Sigmoid colon (tissue), 7 donors: ENCODE results near the gene CATSPERE. TPM values are rescaled to one million over a fixed set of nuclear protein-coding genes. Genes with fewer than 3 reads are reported as not detected.
"Not testable (repeated sequence)": the region's sequence is repeated elsewhere in the genome, so short reads cannot be mapped to it uniquely, and the experiment has no call there.

ENCODE experiments used
- DNase-seq: peaks from one replicate; pipeline ENCODE4 v3.0.0-alpha.2; 2019
- H3K27ac ChIP-seq, 4 donors: fragments of 200-600 bp; sonication (generic); one replicate each; pipeline ENCODE4 v1.5.1; 2016 to 2019; ENCODE audit warnings: mild to moderate bottlenecking in 1 of 4
- H3K27me3 ChIP-seq, 3 donors: fragments of 200-600 bp; sonication (generic); one replicate each; pipeline ENCODE4 v1.5.1; 2019; ENCODE audit warnings: mild to moderate bottlenecking in 1 of 3
- H3K36me3 ChIP-seq, 4 donors: fragments of 200-600 bp; sonication (generic); one replicate each; pipeline ENCODE4 v1.5.1; 2016 to 2019
- H3K4me1 ChIP-seq, 4 donors: fragments of 200-600 bp; sonication (generic); one replicate each; pipeline ENCODE4 v1.5.1; 2017 to 2019
- H3K4me3 ChIP-seq, 4 donors: fragments of 200-600 bp; sonication (generic); one replicate each; pipeline ENCODE4 v1.5.1; 2017 to 2019; ENCODE audit warnings: mild to moderate bottlenecking in 2 of 4, moderate library complexity in 1 of 4
- H3K9me3 ChIP-seq, 4 donors: fragments of 200-600 bp in 3 of 4; sonication (generic) in 3 of 4; one replicate each; pipeline versions ENCODE4 v1.5.1 to v1.6.1; 2013 to 2019
- EP300 ChIP-seq, 4 donors: sonication (generic); formaldehyde crosslinking; IDR thresholded peaks; one replicate each; pipeline ENCODE4 v1.6.1; 2017; ENCODE audit warnings: antibody characterized with exemption in 4 of 4
- POLR2A ChIP-seq, 2 donors: fragments of 450-650 bp; IDR thresholded peaks; one replicate each; pipeline ENCODE4 v1.6.1; 2016; ENCODE audit warnings: antibody characterized with exemption in 2 of 2, mild to moderate bottlenecking in 2 of 2, moderate library complexity in 2 of 2
- POLR2AphosphoS5 ChIP-seq, 4 donors: sonication (generic); formaldehyde crosslinking; IDR thresholded peaks; one replicate each; pipeline ENCODE4 v1.6.1; 2017; ENCODE audit warnings: antibody characterized with exemption in 4 of 4
- WGBS, 2 donors: extraction: QIAGEN DNeasy Blood & Tissue Kit; methylation state at CpG; one replicate each; pipeline ENCODE4 v1.1.7; 2013; 5-methylcytosine and 5-hydroxymethylcytosine counted together
- intact Hi-C: fragments of 100-400 bp; cut with DNase I; formaldehyde crosslinking; loops from one replicate; pipeline ENCODE4 v1.15.1; 2023
- polyA plus RNA-seq, 3 donors: library from polyadenylated mRNA; stranded (reverse); fragments of 200-250 nt; gene quantifications; one replicate each; pipeline ENCODE4 v1.2.3, GENCODE V29; 2013
- total RNA-seq, 4 donors: library from RNA; depleted of rRNA; stranded (reverse); fragments of >200 nt; gene quantifications; one replicate each; pipeline ENCODE4 v1.1.0, GENCODE V29; 2016
- TF ChIP-seq, protein P1 (sequence below), 4 experiments: fragments of 450-650 bp in 3 of 4; fragments of 200-600 bp in 1 of 4; IDR thresholded peaks; one replicate each; pipeline ENCODE4 v1.5.1; 2016 to 2019; ENCODE audit warnings: antibody characterized with exemption in 4 of 4, mild to moderate bottlenecking in 3 of 4, moderate library complexity in 2 of 4
- donor health status: healthy with polysubstance abuse.
- donor health status: Bipolar disorder and iron deficiency.
- donor health status: healthy.

CATSPERE gene
- total and polyA plus RNA-seq, 7 donors, result 0.31 to 2.0 (median 1.4) TPM; not detected in 2

DNA sequence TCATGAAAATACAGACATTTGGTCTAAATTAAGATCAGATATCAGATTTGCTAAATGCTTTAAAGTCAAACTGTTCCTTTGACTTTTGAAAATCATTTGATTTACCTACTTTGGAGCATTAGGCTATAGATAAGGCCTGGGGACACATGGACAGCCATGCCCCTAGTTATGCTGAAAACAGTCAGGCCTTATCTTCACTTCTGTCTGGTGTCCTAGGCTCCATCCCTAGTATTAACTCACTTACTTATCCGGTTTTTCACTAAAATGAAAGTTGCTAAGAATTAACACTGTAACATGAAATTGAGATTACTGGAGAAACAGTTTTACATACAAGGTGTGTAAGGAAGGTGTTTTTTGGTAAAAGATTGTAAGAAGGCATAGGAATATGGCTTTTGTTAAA is 4.5 kb upstream of the CATSPERE start:
- Histone ChIP-seq H3K27ac (no peak overlapping the region), H3K36me3 (no peaks in the 10 kb centered on the region), H3K9me3 (no peaks in the 10 kb centered on the region), H3K4me1 (peaks cover 0 to 15% (median 10%) of the 10 kb centered on the region in 4 donors), H3K27me3 (no peaks in the 10 kb centered on the region), H3K4me3 (no peak overlapping the region)
- intact Hi-C loops, result loop anchor here (10.0 kb wide), 1 partner anchor 1202 kb away; the partner anchor contains the start of genes CEP170 and SDCCAG8
- no peak for DNase-seq
- 95 to 97% methylated on average over 1 of the region's 1 CpG for WGBS, 2 donors
- TF ChIP-seq EP300 (IDR thresholded peaks at IDR 0.05), result no peak
- TF ChIP-seq, protein P1, sequence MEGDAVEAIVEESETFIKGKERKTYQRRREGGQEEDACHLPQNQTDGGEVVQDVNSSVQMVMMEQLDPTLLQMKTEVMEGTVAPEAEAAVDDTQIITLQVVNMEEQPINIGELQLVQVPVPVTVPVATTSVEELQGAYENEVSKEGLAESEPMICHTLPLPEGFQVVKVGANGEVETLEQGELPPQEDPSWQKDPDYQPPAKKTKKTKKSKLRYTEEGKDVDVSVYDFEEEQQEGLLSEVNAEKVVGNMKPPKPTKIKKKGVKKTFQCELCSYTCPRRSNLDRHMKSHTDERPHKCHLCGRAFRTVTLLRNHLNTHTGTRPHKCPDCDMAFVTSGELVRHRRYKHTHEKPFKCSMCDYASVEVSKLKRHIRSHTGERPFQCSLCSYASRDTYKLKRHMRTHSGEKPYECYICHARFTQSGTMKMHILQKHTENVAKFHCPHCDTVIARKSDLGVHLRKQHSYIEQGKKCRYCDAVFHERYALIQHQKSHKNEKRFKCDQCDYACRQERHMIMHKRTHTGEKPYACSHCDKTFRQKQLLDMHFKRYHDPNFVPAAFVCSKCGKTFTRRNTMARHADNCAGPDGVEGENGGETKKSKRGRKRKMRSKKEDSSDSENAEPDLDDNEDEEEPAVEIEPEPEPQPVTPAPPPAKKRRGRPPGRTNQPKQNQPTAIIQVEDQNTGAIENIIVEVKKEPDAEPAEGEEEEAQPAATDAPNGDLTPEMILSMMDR (IDR thresholded peaks at IDR 0.05), result no peak
- no peak for TF ChIP-seq POLR2A (IDR thresholded peaks at IDR 0.05)
- no peak for TF ChIP-seq POLR2AphosphoS5 (IDR thresholded peaks at IDR 0.05)

DNA sequence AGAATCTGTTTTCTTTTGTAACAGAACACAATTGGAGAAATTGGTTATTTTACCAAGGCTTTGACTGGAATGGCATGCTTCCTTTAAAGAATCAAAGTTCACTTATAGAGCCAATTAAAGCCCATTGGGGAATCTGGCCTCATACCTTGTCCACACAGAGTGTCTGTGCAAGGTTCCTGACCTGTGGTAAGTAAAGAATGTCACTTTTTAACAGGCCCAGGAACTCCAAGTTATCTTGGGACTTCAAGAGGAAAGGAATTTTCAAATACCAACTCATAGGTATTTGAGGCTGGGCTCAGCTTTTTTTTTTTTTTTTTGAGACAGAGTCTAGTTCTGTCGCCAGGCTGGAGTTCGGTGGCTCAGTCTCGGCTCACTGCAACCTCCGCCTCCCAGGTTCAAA is 2.3 kb upstream of the CATSPERE start:
- Histone ChIP-seq H3K36me3 (no peaks in the 10 kb centered on the region), H3K4me3 (no peak overlapping the region), H3K4me1 (peaks cover 0 to 14% (median 6%) of the 10 kb centered on the region in 4 donors), H3K27ac (no peak overlapping the region), H3K9me3 (no peaks in the 10 kb centered on the region), H3K27me3 (no peaks in the 10 kb centered on the region)
- intact Hi-C loops, result loop anchor here (10.0 kb wide), 1 partner anchor 1204 kb away; the partner anchor contains the start of genes CEP170 and SDCCAG8
- TF ChIP-seq POLR2AphosphoS5 (IDR thresholded peaks at IDR 0.05) (no peak), EP300 (IDR thresholded peaks at IDR 0.05) (no peak), POLR2A (IDR thresholded peaks at IDR 0.05) (no peak)
- TF ChIP-seq, protein P1 (IDR thresholded peaks at IDR 0.05), result no peak
- 97 to 98% methylated on average over 4 of the region's 4 CpGs for WGBS, 2 donors
- DNase-seq, result no peak

DNA sequence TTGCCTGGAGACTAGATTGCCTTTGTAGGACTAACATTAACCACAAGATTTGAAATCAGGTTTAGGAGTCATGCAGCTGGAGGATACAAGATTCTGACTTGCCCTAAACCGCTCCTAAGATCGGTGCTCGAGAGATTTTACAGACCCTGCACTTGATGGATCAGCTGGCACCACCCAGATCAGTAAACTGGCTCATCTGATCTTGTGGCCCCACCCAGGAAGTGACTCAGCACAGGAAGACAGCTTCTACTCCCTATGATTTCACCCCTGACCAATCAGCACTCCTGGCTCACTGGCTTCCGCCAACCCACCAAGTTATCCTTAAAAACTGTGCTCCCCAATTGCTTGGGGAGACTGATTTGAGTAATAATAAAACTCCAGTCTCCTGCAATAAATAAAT is 876 bp upstream of the CATSPERE start:
- H3K27me3 ChIP-seq, result no peaks in the 10 kb centered on the region
- H3K27ac ChIP-seq, result peak overlapping the region in 2 of 4 donors; percentile 88
- no peaks in the 10 kb centered on the region for H3K36me3 ChIP-seq
- H3K4me3 ChIP-seq, result no peak overlapping the region
- intact Hi-C loops, result no loop called here
- TF ChIP-seq, protein P1 (IDR thresholded peaks at IDR 0.05), result no peak
- TF ChIP-seq EP300 (IDR thresholded peaks at IDR 0.05) (no peak), POLR2AphosphoS5 (IDR thresholded peaks at IDR 0.05) (no peak), POLR2A (IDR thresholded peaks at IDR 0.05) (no peak)
- WGBS, 2 donors, result 84 to 91% methylated on average over 4 of the region's 4 CpGs
- no peaks in the 10 kb centered on the region for H3K9me3 ChIP-seq
- H3K4me1 ChIP-seq, result peaks cover 0 to 14% (median 6%) of the 10 kb centered on the region in 4 donors
- DNase-seq, result no peak

DNA sequence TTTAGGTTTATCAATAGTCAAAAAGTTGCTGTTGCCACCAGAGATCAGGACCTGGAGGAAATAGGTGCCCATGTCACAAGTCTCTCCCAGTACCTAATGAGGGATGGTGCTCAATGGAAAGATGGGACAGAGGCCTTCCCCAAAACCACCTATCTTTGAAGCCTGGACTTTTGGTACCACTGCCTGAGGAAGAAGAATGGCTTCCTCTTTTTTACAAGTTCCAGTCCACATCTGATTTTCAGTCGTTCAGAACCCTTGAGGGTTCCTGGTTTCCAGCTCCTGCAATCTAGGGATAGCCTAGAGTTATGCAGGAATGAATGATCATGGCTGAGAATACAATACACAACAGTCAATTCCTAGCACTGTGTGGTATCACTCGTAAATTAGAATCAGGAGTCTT is 5.7 kb downstream of the CATSPERE start:
- peaks cover 0 to 1% (median 0%) of the 10 kb centered on the region in 4 donors for H3K4me1 ChIP-seq
- H3K4me3 ChIP-seq, result no peak overlapping the region
- WGBS, 2 donors, result 81 to 89% methylated on average over 2 of the region's 2 CpGs
- TF ChIP-seq POLR2AphosphoS5 (IDR thresholded peaks at IDR 0.05), result no peak
- TF ChIP-seq POLR2A (IDR thresholded peaks at IDR 0.05), result no peak
- no peak for TF ChIP-seq EP300 (IDR thresholded peaks at IDR 0.05)
- TF ChIP-seq, protein P1 (IDR thresholded peaks at IDR 0.05), result no peak
- DNase-seq, result no peak
- no peaks in the 10 kb centered on the region for H3K36me3 ChIP-seq
- no peaks in the 10 kb centered on the region for H3K9me3 ChIP-seq
- H3K27me3 ChIP-seq, result no peaks in the 10 kb centered on the region
- H3K27ac ChIP-seq, result no peak overlapping the region
- intact Hi-C loops, result no loop called here

DNA sequence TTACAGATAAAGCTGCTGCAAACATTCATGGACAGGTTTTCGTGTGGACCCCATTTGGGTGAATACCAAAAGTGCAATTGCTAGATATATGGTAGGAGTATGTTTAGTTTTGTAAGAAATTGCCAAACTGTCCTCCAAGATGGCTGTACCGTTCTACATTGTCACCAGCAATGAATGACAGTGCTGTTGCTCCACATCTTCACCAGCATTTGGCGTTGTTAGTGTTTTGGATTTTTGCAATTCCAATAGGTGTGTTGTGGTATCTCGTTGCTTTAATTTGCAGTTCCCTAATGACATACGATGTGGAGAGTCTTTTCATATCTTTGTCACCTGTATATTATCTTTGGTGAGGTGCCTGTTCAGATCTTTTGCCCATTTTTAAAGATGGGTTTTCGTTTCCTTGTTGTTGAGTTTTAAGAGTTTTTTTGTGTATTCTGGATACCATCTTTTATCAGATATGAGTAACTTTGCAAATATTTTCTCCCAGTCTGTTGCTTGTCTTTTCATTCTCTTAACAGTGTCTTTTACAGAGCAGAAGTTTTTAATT is 12.1 kb downstream of the CATSPERE start:
- Histone ChIP-seq H3K4me3 (no peak overlapping the region), H3K36me3 (no peaks in the 10 kb centered on the region), H3K27me3 (no peaks in the 10 kb centered on the region), H3K9me3 (no peaks in the 10 kb centered on the region), H3K27ac (no peak overlapping the region), H3K4me1 (no peaks in the 10 kb centered on the region)
- DNase-seq, result no peak
- TF ChIP-seq POLR2A (IDR thresholded peaks at IDR 0.05) (no peak), POLR2AphosphoS5 (IDR thresholded peaks at IDR 0.05) (no peak), EP300 (IDR thresholded peaks at IDR 0.05) (no peak)
- TF ChIP-seq, protein P1 (IDR thresholded peaks at IDR 0.05), result no peak
- WGBS, 2 donors, result 92 to 94% methylated on average over 6 of the region's 6 CpGs
- intact Hi-C loops, result no loop called here

DNA sequence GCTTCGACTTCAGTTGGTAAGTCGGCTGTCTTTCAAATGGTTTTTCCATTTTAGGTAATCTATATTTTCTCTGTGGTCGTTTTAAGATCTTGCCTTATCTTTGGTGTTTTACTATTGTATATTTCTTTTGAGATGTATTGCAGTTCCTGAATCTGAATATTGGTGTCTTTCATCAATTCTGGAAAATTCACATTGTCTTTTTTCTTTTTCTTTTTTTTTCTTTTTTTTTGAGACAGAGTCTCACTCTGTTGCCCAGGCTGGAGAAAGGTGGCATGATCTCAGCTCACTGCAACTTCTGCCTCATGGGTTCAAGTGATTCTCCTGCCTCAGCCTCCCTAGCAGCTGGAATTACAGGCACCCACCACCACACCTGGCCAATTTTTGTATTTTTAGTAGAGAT is 23.9 kb downstream of the CATSPERE start:
- DNase-seq, H3K9me3 ChIP-seq, H3K27ac ChIP-seq, H3K36me3 ChIP-seq, H3K27me3 ChIP-seq, H3K4me3 ChIP-seq, intact Hi-C loops, H3K4me1 ChIP-seq: not testable (repeated sequence)
- 64 to 79% methylated on average over 3 of the region's 3 CpGs for WGBS, 2 donors
